DOHH2 (cell line): ENCODE results near the gene CAPN14.

Experiments used
- H3F3A ChIP-seq: fragments of 200-600 bp; sonication (generic), shearing (Covaris generic); 2 replicates; pipeline ENCODE4 v1.6.0; 2016; ENCODE audit warnings: antibody characterized with exemption, mild to moderate bottlenecking; ENCODE audit not compliant: control insufficient read depth, insufficient read depth
- H3K27ac ChIP-seq: fragments of 200-600 bp; sonication (generic); 2 replicates; pipeline ENCODE4 v1.5.1; 2014; ENCODE audit warnings: low read depth, mild to moderate bottlenecking, low read length, moderate library complexity
- H3K27me3 ChIP-seq: fragments of 200-600 bp; sonication (generic); 2 replicates; pipeline ENCODE4 v1.6.1; 2014; ENCODE audit warnings: mild to moderate bottlenecking, low read length, mixed read lengths; ENCODE audit not compliant: control insufficient read depth
- H3K36me3 ChIP-seq: fragments of 200-600 bp; sonication (generic); 2 replicates; pipeline ENCODE4 v1.6.1; 2014; ENCODE audit warnings: mild to moderate bottlenecking, low read length, moderate library complexity, mixed read lengths; ENCODE audit not compliant: control insufficient read depth
- H3K4me1 ChIP-seq: fragments of 200-600 bp; sonication (generic); 2 replicates; pipeline ENCODE4 v1.6.1; 2014; ENCODE audit warnings: mild to moderate bottlenecking, low read length, mixed read lengths; ENCODE audit not compliant: control insufficient read depth
- H3K4me2 ChIP-seq: fragments of 200-600 bp; sonication (generic); 2 replicates; pipeline ENCODE4 v1.6.0; 2014; ENCODE audit warnings: mild to moderate bottlenecking, low read length, moderate library complexity
- H3K4me3 ChIP-seq: fragments of 200-600 bp; sonication (generic); 2 replicates; pipeline ENCODE4 v1.5.1; 2014; ENCODE audit warnings: mild to moderate bottlenecking, low read length, mixed read lengths
- H3K79me2 ChIP-seq: fragments of 200-600 bp; sonication (generic); 2 replicates; pipeline ENCODE4 v1.6.1; 2014; ENCODE audit warnings: mild to moderate bottlenecking, low read length, mixed read lengths; ENCODE audit not compliant: control insufficient read depth
- H3K9me2 ChIP-seq: fragments of 200-600 bp; sonication (generic); replicated peaks from 2 replicates; pipeline ENCODE4 v1.6.1; 2014; ENCODE audit warnings: mild to moderate bottlenecking, low read length, mixed read lengths; ENCODE audit not compliant: control insufficient read depth
- H3K9me3 ChIP-seq: fragments of 200-600 bp; sonication (generic); 2 replicates; pipeline ENCODE4 v1.6.1; 2014; ENCODE audit warnings: antibody characterized with exemption, low read length, mixed read lengths; ENCODE audit not compliant: control insufficient read depth, insufficient read depth
- H4K20me1 ChIP-seq: fragments of 200-600 bp; sonication (generic); 2 replicates; pipeline ENCODE4 v1.6.0; 2014; ENCODE audit warnings: low read depth, mild to moderate bottlenecking, antibody characterized with exemption, low read length, moderate library complexity; ENCODE audit not compliant: control insufficient read depth, insufficient read depth
- EZH2phosphoT487 ChIP-seq: fragments of 200-600 bp; sonication (generic); IDR thresholded peaks from 2 replicates; pipeline ENCODE4 v1.6.1; 2017; ENCODE audit warnings: borderline replicate concordance, mild to moderate bottlenecking, antibody characterized with exemption, low read length, moderate library complexity, mixed read lengths
- TF ChIP-seq, protein P1 (sequence below): fragments of 200-600 bp; sonication (generic); IDR thresholded peaks from one replicate; pipeline ENCODE4 v1.5.1; 2014; ENCODE audit warnings: antibody characterized with exemption, mild to moderate bottlenecking, low read depth, low read length; ENCODE audit not compliant: poor library complexity, severe bottlenecking

Gene CAPN14

DNA sequence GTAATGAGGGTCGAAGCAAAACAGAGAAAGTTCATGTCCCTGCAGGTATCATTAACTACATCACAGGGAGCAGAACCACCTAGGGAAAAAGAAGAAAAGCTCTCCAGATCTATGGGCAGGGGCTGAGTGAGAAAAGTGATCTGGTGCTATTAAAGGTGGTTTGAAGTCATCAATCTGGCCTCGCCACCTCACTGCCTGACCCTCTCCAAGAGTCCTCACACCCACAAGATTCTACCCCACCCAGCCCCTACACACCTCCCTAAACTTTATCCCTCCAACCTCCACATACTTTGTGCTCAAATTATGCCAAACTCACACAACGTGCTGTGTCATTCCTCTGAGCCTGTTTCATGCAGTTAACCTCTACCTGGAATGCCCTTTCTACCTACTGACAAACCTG is 81.3 kb downstream of the CAPN14 start:
- Histone ChIP-seq H4K20me1 (0 out of 2 replicates have a peak, but pooled peaks cover 3% of the 10 kb centered on the region), H3K27ac (no peak overlapping the region), H3K4me1 (peaks cover 21% of the 10 kb centered on the region), H3F3A (no peaks in the 10 kb centered on the region), H3K4me3 (no peak overlapping the region), H3K9me3 (no peaks in the 10 kb centered on the region), H3K9me2 (no peaks in the 10 kb centered on the region), H3K27me3 (peaks cover 49% of the 10 kb centered on the region), H3K79me2 (no peaks in the 10 kb centered on the region), H3K4me2 (no peak overlapping the region), H3K36me3 (no peaks in the 10 kb centered on the region)
- TF ChIP-seq, protein P1, sequence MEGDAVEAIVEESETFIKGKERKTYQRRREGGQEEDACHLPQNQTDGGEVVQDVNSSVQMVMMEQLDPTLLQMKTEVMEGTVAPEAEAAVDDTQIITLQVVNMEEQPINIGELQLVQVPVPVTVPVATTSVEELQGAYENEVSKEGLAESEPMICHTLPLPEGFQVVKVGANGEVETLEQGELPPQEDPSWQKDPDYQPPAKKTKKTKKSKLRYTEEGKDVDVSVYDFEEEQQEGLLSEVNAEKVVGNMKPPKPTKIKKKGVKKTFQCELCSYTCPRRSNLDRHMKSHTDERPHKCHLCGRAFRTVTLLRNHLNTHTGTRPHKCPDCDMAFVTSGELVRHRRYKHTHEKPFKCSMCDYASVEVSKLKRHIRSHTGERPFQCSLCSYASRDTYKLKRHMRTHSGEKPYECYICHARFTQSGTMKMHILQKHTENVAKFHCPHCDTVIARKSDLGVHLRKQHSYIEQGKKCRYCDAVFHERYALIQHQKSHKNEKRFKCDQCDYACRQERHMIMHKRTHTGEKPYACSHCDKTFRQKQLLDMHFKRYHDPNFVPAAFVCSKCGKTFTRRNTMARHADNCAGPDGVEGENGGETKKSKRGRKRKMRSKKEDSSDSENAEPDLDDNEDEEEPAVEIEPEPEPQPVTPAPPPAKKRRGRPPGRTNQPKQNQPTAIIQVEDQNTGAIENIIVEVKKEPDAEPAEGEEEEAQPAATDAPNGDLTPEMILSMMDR, result no peak
- TF ChIP-seq EZH2phosphoT487, result no peak

DNA sequence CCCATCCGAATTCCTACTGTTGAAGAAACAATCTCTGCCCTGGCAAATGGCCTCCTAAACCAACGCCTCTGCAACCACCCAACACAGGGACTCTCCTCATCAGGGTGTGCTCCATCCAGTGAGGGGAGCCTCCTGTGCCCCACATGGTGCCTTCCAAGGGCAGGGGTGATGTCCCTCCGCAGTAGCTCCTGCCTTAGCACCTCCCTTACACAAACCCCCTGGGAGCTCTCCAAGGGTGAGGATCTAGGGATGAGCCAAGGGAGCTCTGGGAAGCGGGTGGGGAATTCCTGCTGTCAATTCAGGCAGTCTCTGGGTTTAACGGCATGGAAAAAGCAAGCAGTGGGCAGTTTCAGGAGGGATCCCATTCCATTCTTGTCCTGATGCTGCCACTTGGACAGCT is 82.8 kb downstream of the CAPN14 start:
- no peaks in the 10 kb centered on the region for H3K36me3 ChIP-seq
- no peak overlapping the region for H3K4me2 ChIP-seq
- TF ChIP-seq, protein P1, result no peak
- no peak for TF ChIP-seq EZH2phosphoT487
- H3K27ac ChIP-seq, result no peak overlapping the region
- H3K9me3 ChIP-seq, result no peaks in the 10 kb centered on the region
- no peaks in the 10 kb centered on the region for H3K9me2 ChIP-seq
- H3F3A ChIP-seq, result no peaks in the 10 kb centered on the region
- no peaks in the 10 kb centered on the region for H3K79me2 ChIP-seq
- peaks cover 21% of the 10 kb centered on the region for H3K4me1 ChIP-seq
- H4K20me1 ChIP-seq, result 0 out of 2 replicates have a peak, but pooled peaks cover 3% of the 10 kb centered on the region
- no peak overlapping the region for H3K4me3 ChIP-seq
- H3K27me3 ChIP-seq, result peaks cover 47% of the 10 kb centered on the region

DNA sequence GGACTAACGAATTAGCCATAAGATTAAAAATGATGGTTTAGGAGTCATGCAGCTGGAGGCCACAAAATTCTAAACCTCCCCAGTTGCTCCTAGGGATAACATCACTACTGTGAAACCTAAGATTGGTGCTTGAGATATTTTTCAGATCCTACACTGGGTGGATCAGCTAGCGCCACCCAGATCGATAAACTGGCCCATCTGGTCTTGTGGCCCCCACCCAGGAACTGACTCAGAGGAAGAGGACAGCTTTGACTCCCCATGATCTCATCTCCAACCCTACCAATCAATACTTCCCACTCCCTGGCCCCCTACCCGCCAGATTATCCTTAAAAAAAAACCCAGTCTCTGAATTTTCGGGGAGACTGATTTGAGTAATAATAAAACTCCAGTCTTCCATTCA is 84.5 kb downstream of the CAPN14 start:
- H3K4me1 ChIP-seq, result peaks cover 12% of the 10 kb centered on the region
- H4K20me1 ChIP-seq, result no peaks in the 10 kb centered on the region
- H3K27ac ChIP-seq, result no peak overlapping the region
- no peak overlapping the region for H3K4me2 ChIP-seq
- TF ChIP-seq, protein P1, result no peak
- TF ChIP-seq EZH2phosphoT487, result no peak
- peaks cover 30% of the 10 kb centered on the region for H3K27me3 ChIP-seq
- H3K4me3 ChIP-seq, result no peak overlapping the region
- no peaks in the 10 kb centered on the region for H3K79me2 ChIP-seq
- H3F3A ChIP-seq, result no peaks in the 10 kb centered on the region
- H3K9me2 ChIP-seq, result no peaks in the 10 kb centered on the region
- no peaks in the 10 kb centered on the region for H3K36me3 ChIP-seq
- no peaks in the 10 kb centered on the region for H3K9me3 ChIP-seq
